Occipital lobe (tissue), 2 donors: ENCODE measurements around the gene RUSC2. TPM values are rescaled to one million over a fixed set of nuclear protein-coding genes. Genes with fewer than 3 reads are reported as not detected.
"Not testable (repeated sequence)": the region's sequence is repeated elsewhere in the genome, so short reads cannot be mapped to it uniquely, and the experiment has no call there.

ENCODE experiments used
- DNase-seq: peaks from one replicate; lab custom pipeline; 2025; lab: John Stamatoyannopoulos, UW
- total RNA-seq: library from RNA; depleted of rRNA; stranded (reverse); fragments of >200 nt; gene quantifications from one replicate; pipeline ENCODE4 v1.2.3, GENCODE V29; 2014

The RUSC2 gene
- total RNA-seq, 1 donor from 2014 or later, result 51.2 TPM

DNA sequence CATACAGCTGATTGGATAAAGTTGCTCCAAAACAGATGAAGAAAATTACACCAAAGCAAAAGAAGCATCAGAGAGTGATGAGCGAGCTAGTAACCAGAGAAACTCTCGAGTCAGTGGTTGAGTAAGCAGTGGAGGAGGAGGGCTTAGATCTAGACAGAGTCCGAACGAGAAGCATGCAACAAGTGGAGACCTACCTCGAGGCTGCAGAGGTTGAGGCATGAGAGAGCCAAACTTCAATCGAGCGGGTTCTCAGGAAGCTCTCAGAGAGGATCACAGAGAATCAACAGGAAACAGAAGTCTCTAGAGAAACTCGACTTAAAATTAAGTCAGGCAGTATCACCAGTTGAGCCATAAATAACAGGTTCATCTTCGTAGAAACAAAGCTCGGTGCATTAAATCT, 6.1 kb downstream of the RUSC2 start:
- no peak for DNase-seq

DNA sequence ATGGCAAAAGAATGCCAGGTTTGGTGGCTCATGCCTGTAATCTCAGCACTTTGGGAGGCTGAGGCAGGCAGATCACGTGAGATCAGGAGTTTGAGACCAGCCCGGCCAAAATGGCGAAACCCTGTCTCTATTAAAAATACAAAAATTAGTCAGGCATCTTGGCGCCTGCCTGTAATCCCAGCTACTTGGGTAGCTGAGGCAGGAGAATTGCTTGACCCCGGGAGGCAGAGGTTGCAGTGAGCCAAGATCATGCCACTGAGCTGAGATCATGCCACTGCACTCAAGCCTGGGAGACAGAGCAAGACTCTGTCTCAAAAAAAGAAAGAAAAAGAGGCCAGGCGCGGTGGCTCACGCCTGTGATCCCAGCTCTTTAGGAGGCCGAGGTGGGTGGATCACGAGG, 8.3 kb downstream of the RUSC2 start:
- not testable (repeated sequence) for DNase-seq

DNA sequence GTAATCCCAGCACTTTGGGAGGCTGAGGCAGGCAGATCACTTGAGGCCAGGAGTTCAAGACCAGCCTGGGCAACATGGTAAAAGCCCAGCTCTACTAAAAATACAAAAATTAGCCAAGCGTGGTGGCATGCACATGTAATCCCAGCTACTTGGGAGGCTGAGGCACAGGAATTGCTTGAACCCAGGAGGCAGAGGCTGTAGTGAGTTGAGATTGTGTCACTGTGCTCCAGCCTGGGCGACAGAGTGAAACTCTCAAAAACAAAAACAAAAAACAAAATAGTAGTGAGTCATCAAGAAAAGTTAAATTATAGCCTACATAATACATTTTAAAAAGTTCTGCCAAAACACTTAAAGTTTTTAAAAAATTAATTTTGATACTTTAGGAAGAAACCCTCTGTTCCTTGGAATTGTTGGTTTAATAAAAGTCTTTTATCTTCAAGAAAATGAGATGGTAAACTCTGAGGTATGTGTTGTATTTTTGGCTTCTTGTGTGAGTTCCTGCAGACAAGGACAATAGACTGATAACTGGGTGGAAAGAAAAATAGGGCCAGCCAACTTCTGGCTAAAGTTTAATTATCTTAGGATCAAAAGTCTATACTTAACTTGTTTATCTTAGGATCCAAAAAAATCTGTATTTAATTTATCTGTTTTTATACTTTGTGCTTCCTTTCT, 9.3 kb downstream of the RUSC2 start:
- DNase-seq, result no peak

DNA sequence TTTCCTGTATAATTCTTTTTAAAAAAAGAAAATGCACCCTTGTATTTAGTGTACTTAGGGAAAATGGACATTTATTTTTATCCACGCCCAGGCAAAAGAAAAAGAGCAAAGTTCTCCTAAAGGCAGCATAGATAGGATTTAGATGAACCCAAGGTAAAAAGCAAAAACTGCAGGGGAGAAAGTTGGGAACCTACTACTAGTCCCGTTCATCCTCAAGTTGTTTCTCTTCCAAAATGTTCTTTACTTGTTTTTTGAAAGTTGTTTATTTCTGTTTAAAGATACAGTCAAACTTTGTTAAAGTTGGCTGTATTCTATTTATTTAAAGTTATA, 9.8 kb downstream of the RUSC2 start:
- DNase-seq, result no peak

DNA sequence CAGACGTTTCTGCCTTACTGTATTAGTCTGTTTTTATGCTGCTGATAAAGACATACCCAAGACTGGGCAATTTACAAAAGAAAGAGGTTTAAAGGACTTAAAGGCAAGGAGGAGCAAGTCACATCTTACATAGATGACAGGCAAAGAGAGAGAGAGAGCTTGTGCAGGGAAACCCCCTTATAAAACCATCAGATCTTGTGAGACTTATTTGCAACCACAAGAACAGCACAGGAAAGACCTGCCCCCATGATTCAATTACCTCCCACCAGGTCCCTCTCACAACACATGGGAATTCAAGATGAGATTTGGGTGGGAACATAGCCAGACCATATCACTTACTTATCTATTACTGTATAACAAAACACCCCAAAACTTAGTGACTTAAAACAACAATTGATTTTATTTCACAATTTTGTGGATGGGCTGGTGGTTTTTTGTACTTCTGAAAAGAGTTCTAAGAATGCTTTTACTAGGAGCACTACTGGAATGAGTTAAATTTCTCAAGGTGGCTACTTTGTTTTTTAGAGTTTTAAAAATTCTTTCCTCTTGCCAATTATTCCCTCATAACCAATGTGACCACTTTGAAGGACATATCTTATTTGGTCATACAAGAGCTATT, 10.3 kb downstream of the RUSC2 start:
- no peak for DNase-seq

DNA sequence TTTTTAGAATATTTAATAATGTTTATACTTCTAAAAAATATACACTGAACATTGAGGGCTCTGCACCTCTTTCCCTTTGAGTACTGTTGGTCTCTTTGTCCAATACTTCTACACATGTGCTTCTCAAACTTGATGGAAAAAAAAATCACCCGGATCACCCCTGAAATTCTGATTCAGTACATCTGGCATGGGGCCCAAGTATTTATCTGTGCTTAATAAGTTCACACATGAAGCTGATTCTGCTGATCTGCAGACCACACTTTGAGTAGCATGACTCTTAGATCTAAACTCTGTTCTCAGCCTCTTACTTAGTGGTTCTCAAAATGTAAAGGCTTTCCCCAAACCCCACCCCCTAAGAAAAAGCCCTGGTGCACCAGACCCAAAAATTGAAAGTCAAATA, 12.0 kb downstream of the RUSC2 start:
- DNase-seq, result no peak

DNA sequence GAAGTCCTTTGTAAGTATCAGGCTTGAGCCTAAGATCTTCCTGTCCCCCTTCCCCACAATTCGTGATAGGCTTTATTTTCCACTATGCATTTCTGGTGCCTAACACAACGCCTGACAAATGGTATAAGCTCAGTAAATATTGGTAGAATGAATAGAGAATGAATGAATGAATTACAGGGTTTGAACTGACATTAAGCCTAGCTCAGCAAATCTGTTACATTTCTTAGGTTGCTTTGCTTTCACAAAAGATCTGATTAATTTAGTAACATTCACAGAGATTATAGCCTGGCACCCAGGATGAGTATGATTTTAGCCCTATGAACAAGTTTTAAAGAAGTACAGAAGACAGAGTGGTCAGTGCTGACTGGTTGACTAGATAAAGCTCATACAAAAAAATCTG, 16.4 kb downstream of the RUSC2 start:
- no peak for DNase-seq

DNA sequence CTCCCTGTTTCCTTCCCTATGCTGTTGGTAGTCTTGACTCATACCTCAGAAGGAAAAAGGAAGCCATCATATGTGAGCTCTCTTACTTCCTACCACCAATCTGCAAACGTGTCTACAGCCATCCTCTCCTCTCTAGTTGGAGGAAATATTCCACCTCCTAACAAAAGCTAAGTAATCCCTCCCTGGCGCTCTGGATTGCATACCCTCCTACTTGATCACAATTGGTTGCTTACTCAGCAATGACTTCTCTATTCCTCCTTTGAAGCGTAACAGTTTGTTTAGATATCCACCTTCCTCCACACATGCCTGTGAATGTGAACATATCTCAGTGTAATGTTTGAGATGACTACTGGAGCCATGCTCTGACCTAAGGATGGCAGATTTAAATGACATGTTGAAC, 18.2 kb downstream of the RUSC2 start:
- no peak for DNase-seq

DNA sequence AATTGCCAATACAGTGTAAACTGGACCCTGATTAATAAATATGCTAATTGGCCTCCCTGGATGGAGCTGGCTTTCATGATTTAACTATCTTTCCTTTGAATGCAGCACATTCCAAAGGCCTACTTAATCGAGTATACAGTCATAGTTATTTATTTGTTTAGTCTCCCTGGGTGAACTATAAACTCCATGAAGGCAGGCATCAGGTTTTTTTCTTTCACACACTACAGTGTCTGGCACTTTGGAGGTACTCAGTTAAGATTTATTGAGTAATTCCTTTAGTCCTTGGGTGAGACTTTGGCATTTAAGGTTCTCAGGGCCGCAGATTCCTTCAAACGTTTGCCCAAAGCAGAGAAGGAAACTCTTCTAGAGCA, 20.5 kb downstream of the RUSC2 start:
- no peak for DNase-seq

DNA sequence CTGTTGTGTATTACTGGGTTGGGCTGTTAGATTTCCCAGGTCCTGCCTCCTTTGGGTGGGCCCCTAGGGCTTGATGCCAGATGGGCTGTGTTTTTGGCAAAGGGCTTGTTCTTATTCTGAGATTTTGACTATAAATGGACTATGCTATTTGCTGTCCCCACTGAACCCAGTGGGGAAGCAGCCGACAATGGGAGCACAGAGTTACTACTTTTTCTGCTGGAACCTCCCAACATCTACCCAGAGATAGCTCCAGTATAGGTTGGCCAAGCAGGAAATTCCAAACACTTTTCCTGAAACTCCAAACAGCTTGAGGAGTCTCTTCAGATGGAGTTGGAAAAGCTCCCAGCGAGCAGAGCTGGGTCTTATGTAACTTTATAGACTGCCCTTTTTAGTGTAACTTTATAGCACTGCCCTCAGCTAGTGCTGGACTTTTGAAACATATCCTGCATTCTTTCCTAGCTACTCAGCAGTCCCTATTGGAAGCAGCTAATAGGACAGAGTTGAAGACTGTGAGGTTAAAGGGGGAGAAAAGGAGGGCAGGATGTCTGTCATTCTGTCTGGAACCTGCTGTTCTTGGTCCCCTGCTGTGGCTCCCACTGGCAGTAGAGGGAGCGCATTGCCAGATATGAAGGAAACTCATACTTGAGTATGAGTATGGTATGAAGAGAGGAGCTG, 21.0 kb downstream of the RUSC2 start:
- no peak for DNase-seq

DNA sequence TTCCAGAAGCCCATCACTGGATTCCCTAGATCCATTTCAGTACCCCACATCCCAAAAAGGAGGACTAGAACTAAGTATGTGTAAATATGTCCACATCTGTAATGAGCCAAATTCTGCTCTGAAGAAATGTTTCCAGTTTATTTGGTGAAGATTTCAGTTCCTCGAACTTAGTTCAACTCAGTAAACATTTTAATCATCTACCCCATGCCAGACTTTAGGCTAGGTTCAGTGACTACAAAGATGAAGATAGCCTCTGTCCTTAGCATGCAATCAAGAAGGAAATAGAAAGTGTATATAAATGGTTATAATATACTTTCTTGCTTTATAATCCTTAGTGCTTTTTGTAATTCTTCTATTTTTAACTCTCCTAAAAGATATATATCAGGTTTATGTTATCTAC, 21.5 kb downstream of the RUSC2 start:
- no peak for DNase-seq

DNA sequence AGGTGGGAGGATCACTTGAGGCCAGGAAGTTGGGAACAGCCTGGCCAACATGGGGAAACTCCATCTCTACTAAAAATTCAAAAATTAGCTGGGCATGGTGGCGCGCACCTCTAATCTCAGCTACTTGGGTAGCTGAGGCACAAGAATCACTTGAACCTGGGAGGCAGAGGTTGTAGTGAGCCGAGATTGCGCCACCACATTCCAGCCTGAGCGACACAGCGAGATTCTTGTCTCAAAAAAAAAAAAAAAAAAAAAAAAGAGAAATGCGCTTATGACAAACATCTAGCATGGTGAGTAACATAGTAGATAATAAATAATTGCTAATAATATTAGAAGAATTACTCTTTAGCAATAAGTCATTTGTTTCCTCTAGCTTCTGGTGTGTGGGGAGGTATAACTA, 25.9 kb downstream of the RUSC2 start:
- no peak for DNase-seq

DNA sequence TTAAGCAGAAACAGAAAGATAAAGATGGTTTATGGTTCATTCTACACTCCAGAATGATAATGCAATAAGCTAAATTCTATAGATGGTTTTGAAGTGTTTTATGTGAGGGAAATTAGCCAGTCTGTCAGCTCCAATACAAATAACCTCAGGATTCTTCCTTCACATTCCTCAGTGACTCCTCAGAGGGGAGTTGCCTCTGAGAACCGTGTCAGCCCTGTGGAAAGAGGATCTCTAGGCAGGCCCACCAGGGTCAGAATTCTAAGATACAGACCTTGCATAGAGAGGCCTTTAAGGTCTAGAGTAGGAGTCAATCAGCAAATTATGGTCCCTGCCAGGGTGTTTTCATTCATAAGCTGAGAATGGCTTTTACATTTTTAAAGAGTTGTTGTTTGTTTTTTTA, 26.6 kb downstream of the RUSC2 start:
- no peak for DNase-seq

DNA sequence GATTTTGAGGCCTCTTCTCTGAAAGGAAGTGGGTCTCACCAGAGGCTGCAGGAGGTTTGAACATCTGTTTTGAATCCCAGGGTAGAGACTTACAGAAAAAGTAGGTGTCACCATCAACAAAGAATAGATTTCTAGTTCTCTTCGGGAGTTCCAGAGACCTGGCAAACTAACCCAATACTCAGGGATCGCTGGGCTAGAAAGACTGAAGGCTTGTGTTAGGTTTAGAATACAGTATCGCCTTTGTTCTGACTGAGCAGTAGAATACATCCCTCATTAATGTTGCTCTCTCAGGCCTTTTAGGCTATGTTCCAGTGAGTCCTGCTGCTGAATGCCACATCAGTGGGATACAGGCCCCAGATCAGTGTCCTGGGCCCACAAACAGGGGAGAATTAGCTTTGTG, 27.2 kb downstream of the RUSC2 start:
- no peak for DNase-seq

DNA sequence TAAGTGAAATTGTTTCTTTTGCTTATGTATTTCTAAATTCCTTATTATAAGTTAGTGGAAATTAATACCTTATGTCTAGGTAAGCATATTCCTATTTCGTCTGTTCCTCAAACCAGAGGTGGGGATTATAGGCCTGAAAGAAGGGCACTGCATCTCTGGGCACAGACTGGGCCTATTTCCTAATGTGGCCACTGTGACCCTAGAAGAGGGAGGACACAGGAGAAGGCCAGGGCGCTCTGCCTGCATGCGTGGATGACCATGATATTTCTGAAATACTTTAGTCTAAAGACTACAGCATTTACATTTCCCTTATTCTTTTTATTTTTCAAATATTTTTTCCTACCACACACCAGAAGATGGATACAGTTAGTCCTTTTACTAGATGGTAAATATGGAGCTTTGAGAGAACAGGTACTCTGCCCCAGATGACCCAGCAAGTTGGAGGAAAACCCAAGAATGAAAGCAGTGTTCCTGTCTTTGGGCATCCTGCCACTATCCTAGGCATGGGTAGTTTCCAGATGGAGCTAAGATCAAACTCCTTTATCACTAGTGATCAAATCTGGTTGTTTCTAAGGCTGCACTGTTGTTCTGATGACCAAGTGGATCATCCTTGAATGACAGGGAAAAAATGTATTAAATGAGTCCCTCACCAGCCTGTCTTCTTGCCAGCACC, 27.8 kb downstream of the RUSC2 start:
- DNase-seq, result no peak

DNA sequence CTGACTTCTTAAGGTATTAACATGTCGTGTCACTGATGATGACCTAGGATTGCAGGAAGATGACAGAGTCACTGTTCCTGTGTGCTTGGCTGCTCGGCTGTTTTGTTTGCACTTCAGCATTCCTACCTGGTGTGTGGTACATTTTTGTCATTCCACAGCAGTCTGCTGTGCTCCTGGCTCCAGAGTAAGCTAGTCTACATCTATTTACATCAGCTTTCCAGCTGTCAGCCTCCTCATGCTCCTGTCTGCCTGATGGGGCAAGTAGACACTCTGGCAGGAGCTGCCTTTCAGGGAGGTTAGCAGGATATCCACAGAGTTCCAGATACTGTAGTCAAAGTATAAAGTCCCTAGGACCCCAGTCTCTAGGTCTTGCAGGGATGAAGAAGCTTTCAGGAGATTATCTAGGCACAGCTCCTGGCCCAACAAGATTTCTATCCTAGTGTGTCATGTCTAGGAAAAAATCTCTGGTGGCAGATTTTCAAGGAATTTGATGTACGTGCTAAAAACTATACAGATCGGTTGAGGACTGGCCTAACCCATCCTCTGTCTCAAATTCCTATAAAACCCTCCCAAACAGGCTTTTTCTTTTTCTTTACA, 28.4 kb downstream of the RUSC2 start:
- DNase-seq, result no peak

DNA sequence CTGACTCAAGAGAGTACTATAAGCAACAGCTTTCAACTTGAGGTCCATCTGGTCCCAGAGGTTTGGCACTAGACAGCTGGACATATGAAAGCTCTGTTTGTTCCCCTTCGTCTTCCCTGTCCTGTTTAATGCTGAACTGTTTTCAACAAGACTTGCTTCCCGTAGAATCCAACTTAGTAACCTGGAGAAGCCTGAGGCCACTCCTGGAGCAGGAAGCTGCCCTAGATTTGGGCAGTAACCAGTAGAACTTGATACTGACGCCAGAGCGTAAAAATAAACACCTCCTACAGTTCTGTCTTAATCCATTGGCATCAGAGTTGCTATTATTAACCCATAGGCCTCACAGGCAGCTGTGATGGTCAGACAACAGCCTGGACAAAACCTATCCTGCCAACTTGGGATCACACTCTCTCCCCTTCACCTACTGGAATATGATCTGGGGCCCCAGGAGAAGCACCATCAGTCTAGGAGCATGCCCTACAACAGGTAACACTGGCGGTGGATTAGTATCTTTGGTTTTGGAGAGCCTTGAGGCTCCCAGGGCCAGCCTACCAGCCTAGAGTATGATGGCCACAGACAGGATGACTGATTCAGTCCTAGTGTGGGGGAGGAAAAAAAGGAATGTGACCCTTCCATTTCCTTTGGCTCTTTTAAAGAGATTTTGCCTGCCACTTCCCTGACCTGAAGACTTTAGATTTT, 29.2 kb downstream of the RUSC2 start:
- no peak for DNase-seq

DNA sequence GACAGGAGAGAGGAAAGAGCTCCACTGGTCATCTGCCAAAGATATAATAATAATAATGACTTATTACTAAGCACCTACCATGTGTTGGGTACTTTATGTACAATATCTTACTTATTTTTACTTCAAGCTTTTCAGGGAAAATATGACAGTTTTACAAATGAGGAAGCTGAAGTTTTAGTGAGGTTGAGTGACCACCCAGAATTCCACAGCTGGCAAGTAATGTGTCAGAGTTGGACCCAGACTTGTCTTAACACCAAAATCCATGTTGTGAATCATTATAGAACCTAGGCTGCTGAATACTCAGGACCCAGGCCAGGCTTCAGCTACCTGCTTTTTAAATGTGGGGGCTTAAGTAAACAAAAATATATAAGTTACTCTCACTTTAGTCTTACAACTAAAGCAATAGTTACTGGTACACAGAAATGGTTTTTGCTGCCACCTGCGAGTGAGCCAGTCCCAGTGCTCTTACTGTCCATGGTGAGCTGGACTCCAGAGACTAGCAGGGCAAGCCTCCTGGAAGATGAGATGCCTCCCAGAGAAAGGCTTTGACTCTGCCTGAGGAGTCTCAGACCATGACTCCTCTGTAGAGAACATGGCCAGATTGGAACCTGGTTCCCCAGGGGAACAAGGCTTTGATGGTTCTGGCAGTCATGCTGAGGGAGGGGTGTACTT, 29.9 kb downstream of the RUSC2 start:
- no peak for DNase-seq

DNA sequence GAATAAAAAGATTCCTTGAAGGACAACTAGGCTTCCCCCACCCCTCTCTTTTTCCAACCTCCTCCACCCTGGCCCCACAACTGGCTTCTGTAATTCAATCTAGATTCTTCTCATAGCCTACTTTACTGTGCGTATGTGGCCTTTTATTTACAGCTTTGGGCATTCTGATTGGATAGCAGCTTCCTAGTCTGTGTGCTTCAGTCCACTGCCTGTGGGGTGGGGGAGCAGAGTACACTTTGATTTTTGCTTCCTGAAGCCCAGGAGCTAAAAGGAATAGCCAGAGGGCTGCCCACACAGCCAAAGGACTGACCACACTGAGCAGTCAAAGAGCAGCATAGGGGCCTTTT, 30.4 kb downstream of the RUSC2 start:
- no peak for DNase-seq

DNA sequence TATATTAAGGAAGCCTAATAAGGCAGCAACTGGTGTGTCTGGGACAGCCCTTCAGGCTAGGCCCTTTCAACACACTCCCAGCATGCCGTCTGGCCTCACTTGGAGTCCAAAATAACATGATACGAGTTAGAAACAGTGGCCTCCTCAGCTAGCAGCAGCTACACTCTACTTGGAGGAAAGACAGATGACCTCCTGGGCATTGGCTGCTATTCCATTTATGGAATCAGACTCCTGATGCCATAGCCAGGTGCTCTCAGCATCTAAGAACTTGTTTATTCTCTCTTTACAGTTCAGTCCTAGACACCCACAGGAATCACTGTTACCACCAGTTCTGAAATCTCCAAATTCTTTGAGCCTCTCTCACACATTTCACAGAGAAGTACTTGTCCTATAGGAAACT, 31.8 kb downstream of the RUSC2 start:
- no peak for DNase-seq

DNA sequence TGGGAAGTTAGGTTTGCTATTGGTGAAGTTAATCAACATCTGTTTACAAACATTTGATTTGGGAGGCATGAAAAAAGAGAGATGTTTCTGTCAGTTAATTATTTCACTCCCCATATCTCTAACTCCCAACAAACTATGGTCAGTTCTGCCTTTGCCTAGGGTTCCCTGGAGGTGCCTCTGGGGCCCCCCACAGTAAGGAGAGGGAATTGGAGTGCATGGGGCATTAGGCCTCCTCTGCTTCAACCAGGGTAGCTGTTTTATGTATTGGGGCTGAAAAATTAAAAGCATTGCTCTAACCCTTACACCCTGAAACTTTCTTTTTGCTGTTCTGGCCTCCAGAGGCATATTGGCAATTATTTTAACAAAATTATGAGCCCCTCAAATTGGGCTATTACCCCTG, 32.3 kb downstream of the RUSC2 start:
- no peak for DNase-seq
